Measurements from ENCODE around the gene TTC28.
"Not testable (repeated sequence)": the region's sequence is repeated elsewhere in the genome, so short reads cannot be mapped to it uniquely, and the experiment has no call there.

DNA sequence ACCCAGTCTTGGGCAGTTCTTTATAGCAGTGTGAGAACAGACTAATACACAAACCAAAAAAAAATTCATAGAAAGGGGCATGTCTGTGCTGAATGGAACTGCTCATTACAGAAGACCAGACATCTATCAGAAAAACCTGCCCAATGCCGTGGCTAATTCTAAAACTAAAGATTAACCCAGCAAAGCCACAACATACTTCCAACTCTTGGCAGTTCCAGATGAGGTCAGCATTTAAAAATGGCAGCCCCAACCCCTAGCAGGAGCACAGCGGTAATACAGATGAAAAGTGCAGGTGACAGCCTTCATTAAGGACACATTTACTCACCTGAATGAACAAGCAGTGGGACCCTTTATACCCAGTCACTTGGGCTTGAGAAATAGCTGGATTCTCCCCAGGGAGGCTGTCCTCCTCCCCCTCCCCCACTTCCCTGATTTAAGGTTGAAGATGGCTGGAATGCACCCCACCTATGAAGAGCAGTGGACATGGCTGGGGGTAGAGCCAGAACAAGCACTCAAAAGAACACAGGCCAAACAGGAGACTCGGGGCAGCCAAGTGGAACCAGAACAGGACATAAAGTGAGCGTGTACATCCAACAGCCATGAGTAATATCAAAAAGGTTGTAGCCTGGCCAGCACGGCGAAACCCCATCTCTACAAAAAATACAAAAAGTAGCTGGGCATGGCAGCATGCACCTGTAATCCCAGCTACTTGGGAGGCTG lies 13.6 kb upstream of the TTC28 start:
- not testable (repeated sequence) for TF ChIP-seq YY1 (IDR thresholded peaks at IDR 0.05; ENCODE audit: extremely low read depth, insufficient replicate concordance, low read depth, low read length); CTCF (IDR thresholded peaks at IDR 0.05 in 2 of 3, conservative IDR thresholded peaks at IDR 0.05 in 1 of 3; ENCODE audit: borderline replicate concordance in 1 of 3, insufficient read depth in 1 of 3, low read depth in 2 of 3, low read length in 2 of 3); EZH2phosphoT487 (IDR thresholded peaks at IDR 0.05; ENCODE audit: borderline replicate concordance); POLR2A (IDR thresholded peaks at IDR 0.05; ENCODE audit: borderline replicate concordance, extremely low read depth, insufficient read depth, insufficient read length); CEBPB (IDR thresholded peaks at IDR 0.05; ENCODE audit: low read depth); POLR2AphosphoS5 (IDR thresholded peaks at IDR 0.05; ENCODE audit: low read depth, low read length); EZH2 (IDR thresholded peaks at IDR 0.05); REST (IDR thresholded peaks at IDR 0.05; ENCODE audit: low read depth)
- TF ChIP-seq, protein P1, sequence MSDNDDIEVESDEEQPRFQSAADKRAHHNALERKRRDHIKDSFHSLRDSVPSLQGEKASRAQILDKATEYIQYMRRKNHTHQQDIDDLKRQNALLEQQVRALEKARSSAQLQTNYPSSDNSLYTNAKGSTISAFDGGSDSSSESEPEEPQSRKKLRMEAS (IDR thresholded peaks at IDR 0.05), result not testable (repeated sequence)
- TF ChIP-seq, protein P2, sequence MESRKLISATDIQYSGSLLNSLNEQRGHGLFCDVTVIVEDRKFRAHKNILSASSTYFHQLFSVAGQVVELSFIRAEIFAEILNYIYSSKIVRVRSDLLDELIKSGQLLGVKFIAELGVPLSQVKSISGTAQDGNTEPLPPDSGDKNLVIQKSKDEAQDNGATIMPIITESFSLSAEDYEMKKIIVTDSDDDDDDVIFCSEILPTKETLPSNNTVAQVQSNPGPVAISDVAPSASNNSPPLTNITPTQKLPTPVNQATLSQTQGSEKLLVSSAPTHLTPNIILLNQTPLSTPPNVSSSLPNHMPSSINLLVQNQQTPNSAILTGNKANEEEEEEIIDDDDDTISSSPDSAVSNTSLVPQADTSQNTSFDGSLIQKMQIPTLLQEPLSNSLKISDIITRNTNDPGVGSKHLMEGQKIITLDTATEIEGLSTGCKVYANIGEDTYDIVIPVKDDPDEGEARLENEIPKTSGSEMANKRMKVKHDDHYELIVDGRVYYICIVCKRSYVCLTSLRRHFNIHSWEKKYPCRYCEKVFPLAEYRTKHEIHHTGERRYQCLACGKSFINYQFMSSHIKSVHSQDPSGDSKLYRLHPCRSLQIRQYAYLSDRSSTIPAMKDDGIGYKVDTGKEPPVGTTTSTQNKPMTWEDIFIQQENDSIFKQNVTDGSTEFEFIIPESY (IDR thresholded peaks at IDR 0.05; ENCODE audit: extremely low read depth, insufficient replicate concordance, low read length), result not testable (repeated sequence)
